ENCODE data around the gene GAS2L2.

DNA sequence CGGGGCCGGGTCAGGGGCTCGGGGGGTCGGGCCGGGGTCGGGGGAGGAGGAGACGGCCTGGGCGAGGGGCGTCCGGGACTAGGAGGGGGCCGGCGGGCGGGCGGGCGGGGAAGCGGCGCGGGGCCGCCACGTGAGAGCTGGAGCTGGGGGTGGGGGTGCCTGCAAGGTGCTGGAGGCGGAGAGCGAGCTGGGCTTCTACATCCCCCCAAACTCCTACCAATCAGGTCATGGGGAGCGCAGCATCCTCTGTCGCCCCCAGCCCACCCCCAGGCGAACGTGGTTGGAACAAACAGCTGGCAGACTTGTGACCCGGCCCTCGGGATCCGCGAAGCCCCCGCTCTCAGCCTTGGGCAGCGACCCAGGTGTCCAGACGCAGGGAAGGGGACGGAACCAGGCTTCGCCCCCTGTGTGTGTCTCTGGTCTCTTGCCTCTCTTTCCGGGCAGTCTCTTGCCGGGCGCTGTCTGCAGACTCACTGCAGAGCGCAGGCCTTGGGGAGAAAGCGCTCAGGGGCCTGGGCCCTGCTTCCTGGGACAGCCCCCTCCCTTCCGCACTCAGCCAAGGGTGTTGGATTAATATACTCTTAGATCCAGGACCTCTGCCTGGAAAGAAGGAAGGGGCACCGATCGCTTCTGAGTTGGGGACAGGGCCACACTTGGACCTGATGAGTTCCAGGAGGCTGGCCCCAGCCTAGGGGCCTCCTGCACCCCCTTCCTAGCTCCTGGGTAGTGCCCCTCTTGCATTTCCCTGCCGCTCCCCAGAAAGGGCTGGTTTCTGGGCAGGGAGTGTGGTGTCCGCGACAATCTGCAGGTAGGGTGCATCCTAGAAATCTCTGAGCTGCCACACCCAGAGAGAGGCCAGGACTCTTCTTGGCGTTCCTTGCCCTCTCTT, 20.9 kb downstream of the GAS2L2 start:
- TF ChIP-seq EZH2 (IDR thresholded peaks at IDR 0.05), result no peak
- TF ChIP-seq POLR2AphosphoS5 (IDR thresholded peaks at IDR 0.05; ENCODE audit: borderline replicate concordance, low read depth, low read length), result no peak

All from SK-N-MC (cell line).